MM.1S (cell line): ENCODE data around the gene ZMYM5.

Source experiments
- EZH2 ChIP-seq: fragments of 300-600 bp; sonication (generic); optimal IDR thresholded peaks from 2 replicates; pipeline ENCODE3; 2017; ENCODE audit warnings: low read depth, mild to moderate bottlenecking, antibody characterized with exemption, low read length, mixed read lengths
- EZH2phosphoT487 ChIP-seq: fragments of 300-600 bp; sonication (generic); IDR thresholded peaks from 2 replicates; pipeline ENCODE4 v1.6.1; 2018; ENCODE audit warnings: antibody characterized with exemption, low read length
- TF ChIP-seq, protein P1 (sequence below): fragments of 300-600 bp; sonication (generic); IDR thresholded peaks from 2 replicates; pipeline ENCODE4 v1.5.1; 2016; ENCODE audit warnings: antibody characterized with exemption, low read length, mixed read lengths

DNA sequence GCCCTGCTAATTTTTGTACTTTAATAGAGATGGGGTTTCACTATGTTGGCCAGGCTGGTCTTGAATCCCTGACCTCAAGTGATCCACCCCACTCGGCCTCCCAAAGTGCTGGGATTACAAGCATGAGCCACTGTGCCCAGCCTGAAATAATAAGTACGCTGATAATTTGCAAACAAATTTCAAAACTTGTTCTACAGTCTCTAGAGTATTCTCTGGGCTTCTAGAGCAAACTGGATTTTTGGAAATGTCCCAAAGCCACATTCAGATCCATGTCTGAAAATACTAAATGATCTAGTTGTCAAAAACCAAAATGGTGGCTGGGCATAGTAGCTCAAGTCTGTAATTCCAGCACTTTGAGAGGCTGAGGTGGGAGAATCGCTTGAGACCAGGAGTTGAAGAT lies 40.8 kb downstream of the ZMYM5 start:
- TF ChIP-seq, protein P1, sequence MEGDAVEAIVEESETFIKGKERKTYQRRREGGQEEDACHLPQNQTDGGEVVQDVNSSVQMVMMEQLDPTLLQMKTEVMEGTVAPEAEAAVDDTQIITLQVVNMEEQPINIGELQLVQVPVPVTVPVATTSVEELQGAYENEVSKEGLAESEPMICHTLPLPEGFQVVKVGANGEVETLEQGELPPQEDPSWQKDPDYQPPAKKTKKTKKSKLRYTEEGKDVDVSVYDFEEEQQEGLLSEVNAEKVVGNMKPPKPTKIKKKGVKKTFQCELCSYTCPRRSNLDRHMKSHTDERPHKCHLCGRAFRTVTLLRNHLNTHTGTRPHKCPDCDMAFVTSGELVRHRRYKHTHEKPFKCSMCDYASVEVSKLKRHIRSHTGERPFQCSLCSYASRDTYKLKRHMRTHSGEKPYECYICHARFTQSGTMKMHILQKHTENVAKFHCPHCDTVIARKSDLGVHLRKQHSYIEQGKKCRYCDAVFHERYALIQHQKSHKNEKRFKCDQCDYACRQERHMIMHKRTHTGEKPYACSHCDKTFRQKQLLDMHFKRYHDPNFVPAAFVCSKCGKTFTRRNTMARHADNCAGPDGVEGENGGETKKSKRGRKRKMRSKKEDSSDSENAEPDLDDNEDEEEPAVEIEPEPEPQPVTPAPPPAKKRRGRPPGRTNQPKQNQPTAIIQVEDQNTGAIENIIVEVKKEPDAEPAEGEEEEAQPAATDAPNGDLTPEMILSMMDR: no peak
- TF ChIP-seq EZH2: no peak
- TF ChIP-seq EZH2phosphoT487: no peak
